Ascending aorta (tissue), 2 donors: Measurements from ENCODE around the gene MAML1. TPM values are rescaled to one million over a fixed set of nuclear protein-coding genes. Genes with fewer than 3 reads are reported as not detected.
A peak's percentile ranks its signal among the peaks of the same experiment; 100 is the strongest.

Source experiments
- DNase-seq, 2 donors: peaks; one replicate each; pipeline ENCODE4 v3.0.0-alpha.2; 2019; ENCODE audit warnings: low spot score in 2 of 2
- H3K27ac ChIP-seq, 2 donors: fragments of 200-600 bp; sonication (generic); one replicate each; pipeline ENCODE4 v1.5.1; 2016 to 2017; ENCODE audit warnings: mild to moderate bottlenecking in 1 of 2
- H3K27me3 ChIP-seq: fragments of 200-600 bp; sonication (generic); one replicate; pipeline ENCODE4 v1.5.1; 2017
- H3K36me3 ChIP-seq, 2 donors: fragments of 200-600 bp; sonication (generic); one replicate each; pipeline ENCODE4 v1.5.1; 2016
- H3K4me1 ChIP-seq, 2 donors: fragments of 200-600 bp; sonication (generic); one replicate each; pipeline ENCODE4 v1.5.1; 2016 to 2017; ENCODE audit warnings: mild to moderate bottlenecking in 1 of 2
- H3K4me3 ChIP-seq, 2 donors: fragments of 200-600 bp; sonication (generic); one replicate each; pipeline ENCODE4 v1.5.1; 2016 to 2017; ENCODE audit warnings: mild to moderate bottlenecking in 1 of 2
- H3K9me3 ChIP-seq, 2 donors: fragments of 200-600 bp; sonication (generic); one replicate each; pipeline ENCODE4 v1.5.1; 2016
- intact Hi-C: fragments of 100-400 bp; cut with DNase I; formaldehyde crosslinking; loops from one replicate; pipeline ENCODE4 v1.15.1; 2023
- total RNA-seq: library from RNA; depleted of rRNA; stranded (reverse); fragments of >200 nt; gene quantifications from one replicate; pipeline ENCODE4 v1.1.0, GENCODE V29; 2016
- TF ChIP-seq, protein P1 (sequence below), 3 experiments: fragments of 200-600 bp in 2 of 3; fragments of 450-650 bp in 1 of 3; sonication (generic) in 2 of 3; IDR thresholded peaks; one replicate each; pipeline ENCODE4 v1.5.1; 2016 to 2019; ENCODE audit warnings: antibody characterized with exemption in 3 of 3, mild to moderate bottlenecking in 1 of 3, moderate library complexity in 1 of 3

MAML1 gene
- total RNA-seq, 1 donor from 2014 or later: 42.6 TPM

DNA sequence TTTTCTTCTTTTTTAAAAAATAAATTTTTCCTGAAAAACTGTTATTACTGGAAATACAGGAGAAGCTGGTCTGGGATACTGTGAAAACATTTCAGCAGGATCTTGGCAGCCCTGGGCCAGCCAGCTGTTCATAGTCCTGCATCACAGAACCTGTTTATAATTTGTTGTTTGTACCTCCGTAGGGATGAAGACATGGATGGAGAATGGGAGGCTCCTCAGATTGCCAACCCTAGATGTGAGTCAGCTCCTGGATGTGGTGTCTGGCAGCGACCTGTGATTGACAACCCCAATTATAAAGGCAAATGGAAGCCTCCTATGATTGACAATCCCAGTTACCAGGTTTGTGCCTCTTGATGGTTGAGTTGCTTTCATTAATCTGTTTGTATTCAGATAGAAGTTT, 12.4 kb upstream of the MAML1 start:
- Histone ChIP-seq H3K27me3 (no peaks in the 10 kb centered on the region), H3K4me1 (no peaks in the 10 kb centered on the region), H3K27ac (no peak overlapping the region), H3K36me3 (peaks cover 83 to 95% of the 10 kb centered on the region in 2 donors), H3K4me3 (no peak overlapping the region), H3K9me3 (no peaks in the 10 kb centered on the region)
- no peak for DNase-seq
- TF ChIP-seq, protein P1, sequence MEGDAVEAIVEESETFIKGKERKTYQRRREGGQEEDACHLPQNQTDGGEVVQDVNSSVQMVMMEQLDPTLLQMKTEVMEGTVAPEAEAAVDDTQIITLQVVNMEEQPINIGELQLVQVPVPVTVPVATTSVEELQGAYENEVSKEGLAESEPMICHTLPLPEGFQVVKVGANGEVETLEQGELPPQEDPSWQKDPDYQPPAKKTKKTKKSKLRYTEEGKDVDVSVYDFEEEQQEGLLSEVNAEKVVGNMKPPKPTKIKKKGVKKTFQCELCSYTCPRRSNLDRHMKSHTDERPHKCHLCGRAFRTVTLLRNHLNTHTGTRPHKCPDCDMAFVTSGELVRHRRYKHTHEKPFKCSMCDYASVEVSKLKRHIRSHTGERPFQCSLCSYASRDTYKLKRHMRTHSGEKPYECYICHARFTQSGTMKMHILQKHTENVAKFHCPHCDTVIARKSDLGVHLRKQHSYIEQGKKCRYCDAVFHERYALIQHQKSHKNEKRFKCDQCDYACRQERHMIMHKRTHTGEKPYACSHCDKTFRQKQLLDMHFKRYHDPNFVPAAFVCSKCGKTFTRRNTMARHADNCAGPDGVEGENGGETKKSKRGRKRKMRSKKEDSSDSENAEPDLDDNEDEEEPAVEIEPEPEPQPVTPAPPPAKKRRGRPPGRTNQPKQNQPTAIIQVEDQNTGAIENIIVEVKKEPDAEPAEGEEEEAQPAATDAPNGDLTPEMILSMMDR (IDR thresholded peaks at IDR 0.05): no peak
- intact Hi-C loops: no loop called here

DNA sequence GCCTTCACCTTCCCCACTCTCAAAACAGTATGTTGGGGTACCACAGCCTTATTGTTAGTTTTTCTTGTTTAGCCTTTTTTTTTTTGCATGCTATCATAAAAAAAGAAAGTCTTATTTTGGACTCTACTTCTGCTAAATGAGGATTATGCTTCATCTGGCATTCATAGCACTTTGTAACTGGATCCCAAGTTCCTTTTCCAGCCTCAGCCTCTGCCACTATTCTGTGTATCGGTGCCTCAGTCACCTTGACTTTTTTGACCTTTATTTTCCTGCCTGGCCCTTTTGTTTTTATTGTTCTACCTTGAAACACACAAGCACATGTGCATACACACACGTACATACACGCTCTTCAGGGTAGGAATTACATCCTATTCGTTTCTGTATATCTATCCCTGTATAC, 8.5 kb upstream of the MAML1 start:
- H3K27me3 ChIP-seq: no peaks in the 10 kb centered on the region
- intact Hi-C loops: no loop called here
- H3K27ac ChIP-seq: no peak overlapping the region
- H3K4me1 ChIP-seq: no peaks in the 10 kb centered on the region
- TF ChIP-seq, protein P1 (IDR thresholded peaks at IDR 0.05): no peak
- H3K4me3 ChIP-seq: no peak overlapping the region
- no peaks in the 10 kb centered on the region for H3K9me3 ChIP-seq
- DNase-seq: no peak
- peaks cover 89 to 96% of the 10 kb centered on the region in 2 donors for H3K36me3 ChIP-seq

DNA sequence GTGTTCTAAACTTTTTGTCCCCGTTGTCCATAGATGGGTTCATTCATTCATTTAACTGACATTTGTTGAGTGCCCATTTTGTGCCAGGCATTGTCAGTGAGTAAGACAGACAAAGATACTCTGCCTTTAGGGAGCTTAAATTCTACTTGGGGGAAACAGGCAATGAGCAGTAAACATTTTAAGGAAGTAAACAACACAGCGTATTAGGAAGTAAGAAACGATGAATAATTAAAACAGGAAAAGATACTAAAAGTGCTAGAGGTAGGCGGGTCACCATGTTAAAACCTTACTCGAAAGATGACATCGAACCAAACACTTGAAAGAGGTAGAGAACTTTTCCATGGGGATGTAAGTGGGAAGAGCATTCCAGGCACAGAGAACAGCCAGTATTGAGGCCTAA, 5.5 kb upstream of the MAML1 start:
- Histone ChIP-seq H3K4me1 (peaks cover 3 to 6% of the 10 kb centered on the region in 2 donors), H3K36me3 (peaks cover 80 to 85% of the 10 kb centered on the region in 2 donors), H3K9me3 (no peaks in the 10 kb centered on the region), H3K27me3 (no peaks in the 10 kb centered on the region), H3K4me3 (no peak overlapping the region), H3K27ac (peak overlapping the region in 1 of 2 donors; percentile 14)
- intact Hi-C loops: no loop called here
- no peak for DNase-seq
- TF ChIP-seq, protein P1 (IDR thresholded peaks at IDR 0.05): no peak

DNA sequence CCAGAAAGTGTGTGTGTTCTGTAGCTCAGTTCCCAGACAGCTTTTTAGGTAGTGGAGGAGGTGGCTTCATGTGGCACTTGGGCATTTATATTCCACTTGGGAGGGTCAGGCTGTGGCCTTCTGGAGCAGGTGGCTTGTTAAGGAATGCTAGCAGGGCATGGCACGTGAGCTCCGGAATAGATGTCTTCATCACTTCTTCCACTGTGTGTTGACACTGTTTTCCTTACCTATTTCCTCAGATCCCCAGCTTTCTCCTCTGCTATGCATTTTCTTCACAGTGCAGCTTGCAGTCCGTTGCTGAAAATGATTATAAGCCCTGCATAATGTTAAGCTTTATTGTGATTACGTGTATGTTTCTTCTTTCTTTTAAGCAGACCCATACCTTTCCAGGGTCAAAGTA, 3.3 kb upstream of the MAML1 start:
- TF ChIP-seq, protein P1 (IDR thresholded peaks at IDR 0.05): no peak
- H3K27ac ChIP-seq: no peak overlapping the region
- no peaks in the 10 kb centered on the region for H3K9me3 ChIP-seq
- intact Hi-C loops: no loop called here
- no peak overlapping the region for H3K4me3 ChIP-seq
- peaks cover 59 to 63% of the 10 kb centered on the region in 2 donors for H3K36me3 ChIP-seq
- no peaks in the 10 kb centered on the region for H3K27me3 ChIP-seq
- H3K4me1 ChIP-seq: peaks cover 5 to 12% of the 10 kb centered on the region in 2 donors
- DNase-seq: no peak

DNA sequence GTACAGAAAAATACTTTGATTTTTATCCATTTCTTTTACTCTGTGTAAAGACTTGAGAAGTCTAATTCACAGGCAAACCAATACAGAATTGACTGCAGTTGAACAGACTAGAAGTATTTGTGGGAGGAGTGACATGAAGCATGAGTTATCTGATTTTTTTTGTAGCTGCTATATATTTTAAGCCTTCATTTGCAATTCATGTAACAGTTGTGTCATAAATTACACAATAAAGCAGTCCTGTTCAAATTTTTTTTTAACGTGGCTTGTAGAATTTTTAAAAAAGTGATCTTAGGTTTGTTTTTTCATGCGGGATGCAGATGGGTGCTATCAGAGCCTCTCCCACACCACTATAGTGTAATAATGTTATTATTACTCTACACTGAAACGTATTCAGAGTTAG, 2.9 kb upstream of the MAML1 start:
- peaks cover 9 to 17% of the 10 kb centered on the region in 2 donors for H3K4me1 ChIP-seq
- H3K4me3 ChIP-seq: no peak overlapping the region
- intact Hi-C loops: loop anchor here (5.0 kb wide), 2 partner anchors 177 to 1497 kb away; partner anchors contain the start of genes PHYKPL and RUFY1
- TF ChIP-seq, protein P1 (IDR thresholded peaks at IDR 0.05): no peak
- DNase-seq: no peak
- no peaks in the 10 kb centered on the region for H3K27me3 ChIP-seq
- peaks cover 55 to 58% of the 10 kb centered on the region in 2 donors for H3K36me3 ChIP-seq
- H3K27ac ChIP-seq: no peak overlapping the region
- H3K9me3 ChIP-seq: no peaks in the 10 kb centered on the region

DNA sequence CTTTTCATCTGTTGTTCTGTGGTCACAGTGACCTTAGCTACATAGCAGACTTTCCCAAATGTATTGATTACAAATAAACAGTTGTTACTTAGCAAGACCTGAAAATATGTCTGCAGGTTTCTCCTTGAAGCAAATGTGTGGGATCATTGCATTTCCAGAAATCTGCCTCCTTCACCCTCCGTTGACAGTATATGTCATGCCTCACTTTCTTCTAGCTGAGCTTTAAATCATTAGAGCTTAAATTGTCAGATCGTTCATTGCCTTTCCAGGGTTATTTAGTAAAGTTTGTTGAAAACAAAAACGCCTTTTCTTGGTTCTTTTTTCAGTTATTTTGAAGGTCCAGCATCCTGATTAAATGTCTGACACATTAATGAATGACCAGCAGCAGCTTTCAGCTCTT, 2.3 kb upstream of the MAML1 start:
- intact Hi-C loops: loop anchor here (5.0 kb wide), 2 partner anchors 178 to 1498 kb away; partner anchors contain the start of genes PHYKPL and RUFY1
- Histone ChIP-seq H3K27ac (no peak overlapping the region), H3K36me3 (peaks cover 52 to 54% of the 10 kb centered on the region in 2 donors), H3K9me3 (no peaks in the 10 kb centered on the region), H3K4me3 (no peak overlapping the region), H3K4me1 (peaks cover 10 to 23% of the 10 kb centered on the region in 2 donors), H3K27me3 (no peaks in the 10 kb centered on the region)
- TF ChIP-seq, protein P1 (IDR thresholded peaks at IDR 0.05): no peak
- DNase-seq: no peak
